Endothelial cell of umbilical vein (primary cell): ENCODE measurements around the gene ABLIM1. TPM values are rescaled to one million over a fixed set of nuclear protein-coding genes. Genes with fewer than 3 reads are reported as not detected.

Source experiments
- BruUV-seq: library from RNA; stranded (reverse); fragments of 400-500 nt; replicated peaks from 2 replicates; lab custom pipeline; 2021; lab: Mats Ljungman, UMichigan
- CTCF ChIA-PET: fragments of 300-600, 350-600 bp; sonication (Branson Sonifier 250); formaldehyde crosslinking; loops from one replicate; lab custom pipeline; 2021; ENCODE audit warnings: antibody characterized with exemption, inconsistent platforms; lab: Charles Lee
- POLR2A ChIA-PET: fragments of 300-600, 350-600 bp; sonication (Branson Sonifier 250); formaldehyde crosslinking; loops from one replicate; lab custom pipeline; 2021; ENCODE audit warnings: antibody characterized with exemption, inconsistent platforms; lab: Charles Lee
- DNase-seq: peaks from one replicate; pipeline ENCODE4 v3.0.0-alpha.2; 2011; ENCODE audit warnings: low read depth, low spot score
- FAIRE-seq: peaks from 2 replicates; lab custom pipeline; 2011; peaks lifted over from hg19 to GRCh38; lab: Jason Lieb, UNC
- H2AFZ ChIP-seq: 2 replicates; pipeline ENCODE4 v1.6.0; 2012; ENCODE audit warnings: low read depth, low read length, control low read depth, inconsistent platforms
- H3K27ac ChIP-seq: 2 replicates; pipeline ENCODE4 v1.5.1; 2011; ENCODE audit warnings: low read depth, mild to moderate bottlenecking, control low read depth, low read length, moderate library complexity; ENCODE audit not compliant: insufficient read depth
- H3K27me3 ChIP-seq, 2 experiments: 2 replicates each; pipeline versions ENCODE4 v1.6.0 to v1.6.1; 2011; ENCODE audit warnings: low read length in 2 of 2, mixed read lengths in 1 of 2; ENCODE audit not compliant: control insufficient read depth in 2 of 2, insufficient read depth in 2 of 2
- H3K36me3 ChIP-seq, 2 experiments: 2 replicates in 1 of 2; 3 replicates in 1 of 2; pipeline ENCODE4 v1.5.1; 2011; ENCODE audit warnings: low read length in 2 of 2, mild to moderate bottlenecking in 1 of 2, moderate library complexity in 1 of 2; ENCODE audit not compliant: control insufficient read depth in 2 of 2, insufficient read depth in 2 of 2; ENCODE audit errors: extremely low read depth in 1 of 2
- H3K4me1 ChIP-seq: 3 replicates; pipeline ENCODE4 v1.5.1; 2011; ENCODE audit warnings: mild to moderate bottlenecking, low read length; ENCODE audit not compliant: control insufficient read depth, insufficient read depth; ENCODE audit errors: extremely low read depth
- H3K4me2 ChIP-seq: 2 replicates; pipeline ENCODE4 v1.6.1; 2011; ENCODE audit warnings: low read length, control low read depth, mixed read lengths; ENCODE audit not compliant: insufficient read depth
- H3K4me3 ChIP-seq, 3 experiments: fragments of 200-600 bp in 1 of 3; sonication (generic), shearing (Covaris generic) in 1 of 3; replicated peaks in 1 of 3; 2 replicates each; pipeline ENCODE4 v1.5.1; 2011 to 2016; ENCODE audit warnings: control low read depth in 3 of 3, low read length in 3 of 3, mild to moderate bottlenecking in 2 of 3, inconsistent platforms in 1 of 3, low read depth in 1 of 3, moderate library complexity in 1 of 3; ENCODE audit not compliant: insufficient read depth in 1 of 3
- H3K79me2 ChIP-seq: 2 replicates; pipeline ENCODE4 v1.6.0; 2012; ENCODE audit warnings: low read length, inconsistent platforms; ENCODE audit not compliant: control insufficient read depth, insufficient read depth
- H3K9ac ChIP-seq: replicated peaks from 2 replicates; pipeline ENCODE3; 2011; ENCODE audit warnings: low read length, control low read depth; ENCODE audit not compliant: insufficient read depth; ENCODE audit errors: extremely low read depth
- H3K9me1 ChIP-seq: replicated peaks from 3 replicates; pipeline ENCODE4 v1.6.0; 2011; ENCODE audit warnings: mild to moderate bottlenecking, low read length; ENCODE audit not compliant: control insufficient read depth, insufficient read depth; ENCODE audit errors: extremely low read depth
- H3K9me3 ChIP-seq: replicated peaks from 2 replicates; pipeline ENCODE4 v1.5.1; 2012; ENCODE audit warnings: low read length, inconsistent platforms; ENCODE audit not compliant: control insufficient read depth, insufficient read depth
- H4K20me1 ChIP-seq: replicated peaks from 2 replicates; pipeline ENCODE3; 2011; ENCODE audit warnings: mild to moderate bottlenecking, low read length; ENCODE audit not compliant: control insufficient read depth, insufficient read depth; ENCODE audit errors: extremely low read depth
- CTCF ChIP-seq, 2 donors: IDR thresholded peaks; 1 replicate in 1 of 2; 2 replicates in 1 of 2; pipeline ENCODE4 v1.5.1; 2011; ENCODE audit warnings: low read length in 2 of 2, mild to moderate bottlenecking in 2 of 2, moderate library complexity in 2 of 2, control low read depth in 1 of 2, inconsistent platforms in 1 of 2, low read depth in 1 of 2; ENCODE audit not compliant: insufficient read depth in 1 of 2; ENCODE audit errors: extremely low read depth in 1 of 2
- EZH2 ChIP-seq: IDR thresholded peaks from 2 replicates; pipeline ENCODE4 v1.6.1; 2012; ENCODE audit warnings: borderline replicate concordance, low read depth, mild to moderate bottlenecking, moderate library complexity, low read length, inconsistent platforms; ENCODE audit not compliant: severe bottlenecking
- FOS ChIP-seq: IDR thresholded peaks from 2 replicates; pipeline ENCODE4 v1.6.1; 2011; ENCODE audit warnings: mild to moderate bottlenecking, low read length, moderate library complexity, borderline replicate concordance; ENCODE audit not compliant: insufficient read depth
- GATA2 ChIP-seq: IDR thresholded peaks from 2 replicates; pipeline ENCODE4 v1.7.0; 2011; ENCODE audit warnings: low read depth, mild to moderate bottlenecking, moderate library complexity, mixed read lengths, low read length; ENCODE audit not compliant: insufficient read length, insufficient read depth
- JUN ChIP-seq: IDR thresholded peaks from 2 replicates; pipeline ENCODE4 v1.6.1; 2011; ENCODE audit warnings: borderline replicate concordance, low read depth; ENCODE audit not compliant: insufficient read length, insufficient read depth
- POLR2A ChIP-seq: IDR thresholded peaks from 2 replicates; pipeline ENCODE4 v1.6.1; 2012; ENCODE audit warnings: low read depth, mild to moderate bottlenecking, control low read depth, low read length
- POLR2AphosphoS5 ChIP-seq: IDR thresholded peaks from 2 replicates; pipeline ENCODE4 v1.6.1; 2012; ENCODE audit warnings: low read depth, mild to moderate bottlenecking, control low read depth, low read length, moderate library complexity; ENCODE audit not compliant: insufficient read depth
- dilution Hi-C: fragments of 300-500 bp; cut with MboI; formaldehyde crosslinking; loops from one replicate; pipeline ENCODE4 v1.15.0; 2019; ENCODE audit warnings: low sequenced_read_pairs; ENCODE audit not compliant: extremely low pct_ligation_motif_present
- intact Hi-C: fragments of 100-400 bp; cut with micrococcal nuclease; formaldehyde crosslinking; loops from one replicate; pipeline ENCODE4 v1.10.0; 2022
- polyA plus RNA-seq, 4 experiments: library from polyadenylated mRNA; depleted of rRNA in 3 of 4; stranded (reverse) in 3 of 4; unstranded in 1 of 4; fragments of >200 nt; gene quantifications; 2 replicates each; pipeline versions ENCODE4 v1.2.1 to v1.2.3, GENCODE V29; 2011 to 2012; ENCODE audit warnings: missing spikeins in 1 of 4
- total RNA-seq: library from RNA; stranded (reverse); gene quantifications from 2 replicates; pipeline ENCODE4 v1.2.3, GENCODE V29; 2021

ABLIM1 gene
- total and polyA plus RNA-seq, 2 donors (not counting 3 experiments of a cell fraction or from before 2014, with no cell fraction given) = 128 to 235 TPM

GRCh38 chr10:114577133-114577532, 80.9 kb downstream of the ABLIM1 start:
- Histone ChIP-seq H3K36me3 (peaks cover 0 to 2% of the 10 kb centered on the region in 2 experiments), H3K9me1 (no peaks in the 10 kb centered on the region), H3K4me3 (no peak overlapping the region), H3K27me3 (no peaks in the 10 kb centered on the region), H2AFZ (no peak overlapping the region), H3K27ac (no peak overlapping the region), H4K20me1 (no peaks in the 10 kb centered on the region), H3K9ac (no peak overlapping the region), H3K4me2 (peak overlapping the region; percentile 21), H3K9me3 (no peaks in the 10 kb centered on the region), H3K4me1 (peaks cover 10% of the 10 kb centered on the region), H3K79me2 (no peaks in the 10 kb centered on the region)
- FAIRE-seq = peak; percentile 87
- ChIA-PET POLR2A (no interaction called here), CTCF (interaction anchor here (1.3 to 2.3 kb wide), 4 partner anchors 10 to 118 kb away, joined by 3 to 6 read pairs (median 4); no protein-coding TSS in a partner anchor)
- intact Hi-C loops = no loop called here
- peak; percentile 88 for DNase-seq
- BruUV-seq = no TSS peak
- no peak for TF ChIP-seq POLR2A
- TF ChIP-seq JUN = no peak
- no peak for TF ChIP-seq GATA2
- TF ChIP-seq EZH2 = no peak
- TF ChIP-seq FOS = no peak
- no peak for TF ChIP-seq CTCF (IDR thresholded peaks at IDR 0.05; ENCODE audit: extremely low read depth in 1 of 2, insufficient read depth in 1 of 2, low read depth in 1 of 2, low read length in 2 of 2)
- no peak for TF ChIP-seq POLR2AphosphoS5
- dilution Hi-C loops = no loop called here
